HG02852 (cell line): ENCODE results near the gene SUMO3.

Experiments used
- ATAC-seq: cut with Tn5 transposase; IDR thresholded peaks from one replicate; pipeline ENCODE4 v1.9.1; 2021; ENCODE audit warnings: mild to moderate bottlenecking, moderate library complexity; ENCODE audit not compliant: unreplicated experiment

Gene SUMO3

GRCh38 chr21:44804762-44805161 lies 13.1 kb downstream of the SUMO3 start:
- no peak for ATAC-seq

DNA sequence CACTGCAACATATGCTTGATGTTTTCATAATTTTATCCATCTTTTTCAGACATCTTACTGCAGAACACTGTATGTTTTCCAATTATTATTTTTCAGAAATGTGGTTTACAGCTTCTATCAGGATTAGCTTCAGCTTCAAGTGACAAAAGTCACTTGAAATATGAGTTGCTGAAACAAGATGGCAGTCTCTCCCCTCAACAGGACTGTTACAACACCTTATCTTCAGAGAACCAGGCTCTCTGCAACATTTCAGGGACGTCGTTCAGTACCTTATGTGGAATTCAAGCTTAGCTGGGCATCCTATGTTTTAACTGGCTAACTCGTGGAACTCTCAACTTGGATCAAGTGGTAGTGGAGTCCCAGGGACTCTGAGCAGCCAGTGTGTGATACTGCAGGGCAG lies 14.2 kb downstream of the SUMO3 start:
- no peak for ATAC-seq

- ATAC-seq: no peak
Observed at GRCh38 chr21:44802396-44803153, 15.3 kb downstream of the SUMO3 start.

DNA sequence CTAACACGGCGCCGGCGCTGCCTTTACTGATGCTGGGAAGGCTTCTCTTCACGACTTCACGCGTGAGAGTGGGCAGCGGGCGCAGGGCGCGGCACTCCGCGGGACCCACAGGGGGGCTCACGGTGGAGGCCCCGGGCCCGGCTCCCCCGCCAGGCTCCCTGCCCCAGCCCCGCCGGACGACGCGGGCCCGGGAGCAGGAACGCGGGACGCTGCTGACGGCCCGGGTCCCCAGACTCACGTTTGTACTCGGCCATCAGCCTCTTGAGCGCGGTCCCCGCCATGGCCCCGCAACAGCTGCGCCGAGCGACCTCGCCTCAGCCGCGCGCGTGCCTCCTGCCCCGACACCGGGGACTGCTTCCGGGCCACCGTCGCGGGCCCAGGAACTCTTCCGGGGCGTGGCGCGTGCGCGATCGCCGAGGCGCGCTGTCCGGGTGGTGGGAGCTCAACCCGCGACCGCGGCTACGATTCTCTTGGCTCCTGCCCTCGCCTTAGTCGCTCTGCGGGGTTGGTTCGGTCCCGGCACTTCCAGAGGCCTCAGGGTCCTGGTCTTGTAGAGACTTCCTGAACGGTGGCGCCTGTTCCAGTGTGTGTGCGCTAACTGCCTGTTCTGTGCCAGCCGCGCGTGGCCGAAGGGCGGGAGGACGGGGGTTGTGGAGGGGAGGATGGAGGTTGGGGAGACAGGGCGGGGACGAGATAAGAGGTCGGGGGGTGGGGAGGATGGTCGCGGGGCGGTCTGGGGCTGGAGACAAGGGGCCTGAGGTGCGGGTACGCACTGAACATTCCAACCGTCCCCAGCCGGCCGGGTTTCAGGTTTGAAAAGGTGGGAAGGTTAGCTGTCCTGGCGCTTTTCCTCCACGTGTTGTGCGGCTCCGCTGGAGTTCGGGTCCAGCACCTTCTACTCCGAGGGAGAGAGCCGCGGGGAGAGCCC lies 16.1 kb downstream of the SUMO3 start, which contains the start of gene UBE2G2:
Gene UBE2G2, minus strand, starts transcription at position 353 of the 928 bp plus-strand sequence. Its CDS starts 72 bp downstream, at position 281.
- ATAC-seq: peak; percentile 80

DNA sequence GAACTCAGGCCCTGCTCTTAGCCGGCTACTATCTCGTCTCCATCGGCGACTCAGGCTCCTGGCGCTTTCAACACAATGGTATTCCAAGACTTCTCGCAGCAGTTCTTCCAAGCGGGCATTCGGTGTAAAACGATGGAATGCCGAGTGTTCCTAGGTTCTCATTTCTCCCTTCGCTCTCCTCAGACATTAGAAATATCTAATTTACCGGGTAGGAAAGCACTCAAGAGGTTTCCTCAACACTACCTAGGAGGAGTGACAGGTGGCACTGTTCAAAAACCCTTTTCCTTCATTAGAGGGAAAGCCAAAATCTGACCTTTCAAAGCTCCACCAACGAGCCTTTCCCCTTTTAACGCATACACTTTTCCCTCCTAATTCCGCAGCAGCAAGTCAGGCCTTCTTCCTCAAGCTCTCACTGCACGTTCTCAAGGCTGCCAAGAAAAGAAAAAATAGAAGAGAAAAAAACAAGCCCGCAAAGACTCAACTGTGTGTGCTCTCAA lies 16.8 kb downstream of the SUMO3 start:
- peak; percentile 42 for ATAC-seq

DNA sequence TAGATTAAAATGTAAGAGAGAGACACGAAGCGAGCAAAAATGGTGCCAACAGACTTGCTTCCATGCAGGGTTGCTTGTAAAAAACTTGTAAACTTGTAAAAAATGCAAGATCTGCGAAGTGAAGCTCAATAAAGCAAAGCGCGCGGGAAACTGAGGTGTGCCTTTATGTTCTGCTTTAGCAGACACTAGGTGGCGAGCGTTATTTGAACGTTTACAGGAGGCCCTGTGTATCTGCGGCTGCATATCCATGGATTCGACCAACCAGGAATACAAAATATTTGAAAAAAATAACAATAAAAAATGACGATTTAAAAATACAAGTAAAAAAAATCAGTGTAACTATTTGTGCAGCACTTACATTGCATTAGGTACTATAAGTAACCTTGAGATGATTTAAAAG lies 17.8 kb downstream of the SUMO3 start:
- ATAC-seq: no peak

DNA sequence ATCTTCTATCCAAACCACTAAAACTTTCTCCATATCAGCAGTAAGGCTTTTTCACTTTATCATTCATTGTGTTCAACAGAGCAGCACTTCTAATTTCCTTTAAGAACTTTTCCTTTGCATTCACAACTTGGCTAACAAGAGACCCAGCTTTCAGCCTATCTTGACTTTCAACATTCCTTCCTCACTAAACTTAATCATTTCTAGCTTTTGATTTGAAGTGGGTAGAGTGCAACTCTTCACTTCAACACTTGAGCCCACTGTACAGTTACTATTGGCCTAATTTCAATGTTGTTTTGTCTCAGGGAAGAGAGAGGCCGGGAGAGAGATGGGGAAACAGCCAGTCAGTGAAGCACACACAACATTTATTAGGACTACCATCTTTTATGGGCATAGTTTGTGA lies 18.2 kb downstream of the SUMO3 start:
- no peak for ATAC-seq

- no peak for ATAC-seq
Observed at GRCh38 chr21:44797775-44798174, 20.1 kb downstream of the SUMO3 start.

GRCh38 chr21:44795342-44795741 lies 22.5 kb downstream of the SUMO3 start:
- ATAC-seq: no peak

DNA sequence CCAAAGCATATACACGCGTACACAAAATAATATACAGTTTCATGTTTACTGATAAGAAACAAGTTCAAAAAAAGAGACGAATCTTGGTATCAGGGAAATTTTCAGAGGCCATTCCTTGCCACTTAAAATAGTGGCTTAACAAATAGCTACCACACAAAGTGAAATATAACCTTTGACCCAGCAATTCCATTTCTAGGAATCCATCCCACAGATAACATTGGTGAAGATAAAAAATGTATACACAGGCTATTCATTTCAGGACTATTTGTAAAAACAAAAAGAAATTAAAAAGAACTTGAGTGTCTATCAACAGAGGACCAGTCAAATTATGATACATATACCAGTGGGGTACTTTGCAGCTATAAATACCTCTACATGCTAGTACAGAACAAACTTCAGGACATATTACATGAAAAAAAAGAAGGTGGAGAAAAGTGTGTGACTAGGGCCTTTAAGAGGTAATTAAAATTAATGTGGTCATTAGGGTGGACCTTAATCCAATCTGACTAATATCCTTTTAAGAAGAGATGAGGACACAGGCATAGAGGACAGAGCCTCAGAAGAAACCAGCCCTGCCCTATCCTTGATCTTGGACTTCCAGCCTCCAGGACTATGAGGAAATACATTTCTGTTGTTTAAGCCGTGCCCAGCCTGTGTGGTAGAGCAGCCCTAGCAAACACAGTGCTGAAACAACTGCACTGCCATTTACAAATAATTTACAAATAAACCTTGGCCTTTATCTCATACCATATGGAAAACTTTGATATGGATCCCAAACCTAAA lies 24.1 kb downstream of the SUMO3 start:
- ATAC-seq: no peak

DNA sequence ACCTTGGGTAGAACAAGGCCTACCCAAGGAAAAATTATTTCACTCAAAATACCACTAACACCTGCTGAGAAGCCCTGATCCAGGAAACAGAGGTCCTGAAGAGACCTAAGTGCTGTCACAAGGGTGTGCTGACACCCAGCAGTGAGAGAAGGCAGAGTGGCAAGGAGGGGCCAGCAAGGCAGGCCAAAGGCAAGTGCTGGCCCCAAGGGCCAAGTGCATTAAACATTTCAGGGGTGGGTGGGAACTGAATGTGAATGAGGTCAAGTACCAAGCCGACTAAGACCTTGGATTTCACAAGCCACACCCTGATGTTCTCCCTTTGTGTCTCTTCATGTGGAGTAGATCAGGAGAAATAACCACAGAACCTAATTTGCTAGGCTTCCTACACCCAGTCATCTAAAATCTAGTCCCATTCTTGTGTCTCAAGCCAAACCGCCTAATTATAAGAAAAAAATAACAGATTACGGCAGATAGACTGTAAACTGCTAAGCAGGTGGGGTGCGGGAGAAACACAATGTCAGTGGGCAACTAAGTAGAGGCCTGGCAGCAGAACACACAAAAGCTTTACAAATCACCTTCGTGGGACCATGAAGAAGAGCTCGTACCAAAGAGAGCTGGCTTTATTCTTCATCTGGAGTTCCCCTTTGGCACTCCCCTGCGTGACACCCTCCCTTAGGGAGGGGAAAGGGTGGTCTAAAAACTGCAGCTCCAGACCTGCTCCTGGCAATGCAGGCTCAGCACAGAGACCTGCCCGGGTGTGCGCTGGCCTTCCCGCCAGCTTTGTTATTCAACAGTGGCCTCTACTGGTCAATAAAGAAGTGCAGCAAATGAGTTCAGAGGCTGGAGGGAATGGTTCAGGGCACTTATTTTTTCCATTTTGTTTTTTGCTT lies 24.9 kb downstream of the SUMO3 start:
- ATAC-seq: no peak

DNA sequence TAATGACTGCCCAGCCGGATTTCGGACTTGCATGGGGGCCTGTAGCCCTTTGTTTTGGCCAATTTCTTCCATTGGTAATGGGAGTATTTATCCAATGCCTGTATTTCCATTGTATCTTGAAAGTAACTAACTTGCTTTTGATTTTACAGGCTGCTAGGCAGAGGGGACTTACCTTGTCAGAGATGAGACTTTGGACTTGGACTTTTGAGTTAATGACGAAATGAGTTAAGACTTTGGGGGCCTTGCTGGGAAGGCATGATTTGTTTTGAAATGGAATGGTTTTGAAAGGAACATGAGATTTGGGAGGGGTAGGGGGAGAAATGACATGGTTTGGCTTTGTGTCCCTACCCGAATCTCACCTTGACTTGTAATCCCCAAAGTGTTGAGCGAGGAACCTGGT lies 25.9 kb downstream of the SUMO3 start:
- ATAC-seq: no peak

DNA sequence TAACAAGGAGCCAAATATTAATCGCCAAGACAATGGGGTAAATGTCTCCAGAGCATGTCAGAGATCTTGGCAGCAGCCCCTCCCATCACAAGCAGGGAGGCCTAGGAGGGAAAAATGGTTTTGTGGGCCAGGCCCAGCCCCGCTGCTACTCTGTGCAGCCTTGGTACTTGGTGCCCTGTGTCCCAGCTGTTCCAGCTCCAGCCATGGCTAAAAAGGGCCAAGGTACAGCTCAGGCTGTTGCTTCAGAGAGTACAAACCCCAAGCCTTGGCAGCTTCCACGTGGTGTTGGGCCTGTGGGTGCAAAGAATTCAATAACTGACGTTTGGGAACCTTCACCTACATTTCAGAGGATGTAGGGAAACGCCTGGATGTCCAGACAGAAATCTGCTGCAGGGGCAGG lies 26.6 kb downstream of the SUMO3 start:
- ATAC-seq: no peak

- ATAC-seq: no peak
Observed at GRCh38 chr21:44790368-44790767, 27.5 kb downstream of the SUMO3 start.

DNA sequence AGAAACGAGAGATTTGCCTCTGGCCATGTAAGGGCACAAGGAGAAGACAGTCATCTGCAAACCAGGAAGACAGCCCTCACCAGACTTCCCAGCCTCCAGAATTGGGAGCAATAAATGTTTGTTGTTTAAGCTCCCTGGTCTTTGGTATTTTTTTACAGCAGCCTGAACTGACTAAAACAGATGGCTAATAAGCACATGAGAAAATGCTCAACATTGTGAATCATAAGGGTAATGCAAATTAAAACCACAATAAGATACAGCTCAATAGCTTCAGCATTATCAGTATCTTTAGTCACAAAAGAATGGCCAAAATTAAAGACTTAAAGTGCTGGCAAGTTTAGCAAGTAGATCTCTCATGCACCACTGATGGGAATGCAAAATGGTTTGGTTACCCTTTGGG lies 28.0 kb downstream of the SUMO3 start:
- ATAC-seq: no peak

DNA sequence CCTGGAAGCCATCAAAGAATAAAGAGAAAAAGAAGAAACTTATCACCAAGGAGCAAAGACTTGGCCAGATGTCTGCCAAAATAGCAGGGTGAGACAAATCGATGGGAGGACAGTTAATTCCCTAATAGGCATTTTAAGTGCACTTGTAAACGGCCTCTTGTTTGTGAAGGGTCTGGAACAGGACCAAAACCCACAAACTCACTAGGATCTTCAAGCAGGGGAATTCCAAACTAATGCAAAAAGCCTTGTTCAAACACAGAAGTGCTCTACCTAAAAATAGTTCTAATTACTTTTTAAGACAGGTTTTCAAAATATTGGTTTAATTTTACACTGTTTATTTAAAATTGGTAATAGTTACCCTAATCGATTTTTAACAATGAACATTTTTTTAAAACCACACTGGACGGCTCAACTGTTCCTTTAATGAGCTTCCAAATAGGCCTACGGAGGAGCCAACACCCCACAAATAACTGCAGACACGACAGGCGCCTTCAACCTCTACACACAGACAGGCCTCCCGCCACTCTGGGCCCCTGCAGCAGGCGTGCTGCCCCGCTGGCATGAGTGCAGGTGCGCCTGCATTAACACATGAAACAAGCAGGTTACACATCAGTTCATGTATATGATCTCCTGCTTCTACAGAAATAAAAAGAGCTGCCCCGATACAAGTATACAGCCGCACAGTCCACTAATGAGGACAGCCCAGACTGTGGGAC lies 32.1 kb downstream of the SUMO3 start:
- no peak for ATAC-seq

GRCh38 chr21:44784810-44785209 lies 33.1 kb downstream of the SUMO3 start:
- no peak for ATAC-seq

DNA sequence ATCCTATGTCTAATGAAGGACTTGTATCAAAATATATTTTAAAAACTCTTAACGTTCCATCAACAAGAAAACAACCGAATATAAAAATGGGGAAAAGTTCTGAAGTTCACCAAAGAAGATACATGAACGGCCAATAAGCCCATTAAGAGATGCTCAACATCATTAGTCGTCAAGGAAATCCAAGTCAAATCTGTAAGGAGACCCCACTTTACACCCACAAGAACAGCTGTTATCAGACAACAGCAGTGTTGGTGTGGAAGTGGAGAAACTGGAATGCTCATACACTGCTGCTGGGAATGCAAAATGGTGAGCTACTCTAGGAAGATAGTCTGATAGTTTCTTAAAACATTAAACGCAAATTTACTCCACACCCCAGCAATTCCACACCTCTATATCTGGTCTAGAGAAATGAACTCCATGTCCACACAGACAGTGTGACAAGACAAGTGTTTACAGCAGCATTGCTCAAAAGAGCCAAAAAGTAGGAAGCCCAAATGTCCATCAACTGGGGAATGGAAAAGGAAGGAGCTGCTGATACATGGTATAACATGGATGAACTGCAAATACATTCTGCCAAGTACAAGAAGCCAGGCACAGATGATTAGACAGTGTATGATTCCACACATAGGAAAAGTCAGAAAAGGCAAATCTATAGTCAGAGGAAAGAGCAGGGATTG lies 34.7 kb downstream of the SUMO3 start:
- no peak for ATAC-seq
